Muscle layer of duodenum (tissue), 2 donors: ENCODE data around the gene IPO8.

Experiments
- H3K27ac ChIP-seq: one replicate; pipeline ENCODE4 v1.7.0; 2013; ENCODE audit warnings: mild to moderate bottlenecking, low read length
- H3K27me3 ChIP-seq: one replicate; pipeline ENCODE4 v1.7.0; 2013; ENCODE audit warnings: low read depth, mild to moderate bottlenecking, control low read depth, low read length
- H3K36me3 ChIP-seq, 2 donors: one replicate each; pipeline ENCODE4 v1.7.0; 2013; ENCODE audit warnings: low read length in 2 of 2, control low read depth in 1 of 2, mild to moderate bottlenecking in 1 of 2; ENCODE audit not compliant: insufficient read depth in 2 of 2, control insufficient read depth in 1 of 2
- H3K4me1 ChIP-seq, 2 donors: one replicate each; pipeline ENCODE4 v1.7.0; 2013; ENCODE audit warnings: low read length in 2 of 2, mild to moderate bottlenecking in 2 of 2, control low read depth in 1 of 2, moderate library complexity in 1 of 2; ENCODE audit not compliant: insufficient read depth in 2 of 2, control insufficient read depth in 1 of 2
- H3K4me3 ChIP-seq, 2 donors: one replicate each; pipeline ENCODE4 v1.7.0; 2013; ENCODE audit warnings: low read length in 2 of 2, low read depth in 1 of 2, mild to moderate bottlenecking in 1 of 2
- H3K9me3 ChIP-seq, 2 donors: one replicate each; pipeline ENCODE4 v1.7.0; 2013; ENCODE audit warnings: low read length in 2 of 2, control low read depth in 1 of 2, mild to moderate bottlenecking in 1 of 2; ENCODE audit not compliant: control insufficient read depth in 1 of 2
- donor health status: healthy.

IPO8 gene

DNA sequence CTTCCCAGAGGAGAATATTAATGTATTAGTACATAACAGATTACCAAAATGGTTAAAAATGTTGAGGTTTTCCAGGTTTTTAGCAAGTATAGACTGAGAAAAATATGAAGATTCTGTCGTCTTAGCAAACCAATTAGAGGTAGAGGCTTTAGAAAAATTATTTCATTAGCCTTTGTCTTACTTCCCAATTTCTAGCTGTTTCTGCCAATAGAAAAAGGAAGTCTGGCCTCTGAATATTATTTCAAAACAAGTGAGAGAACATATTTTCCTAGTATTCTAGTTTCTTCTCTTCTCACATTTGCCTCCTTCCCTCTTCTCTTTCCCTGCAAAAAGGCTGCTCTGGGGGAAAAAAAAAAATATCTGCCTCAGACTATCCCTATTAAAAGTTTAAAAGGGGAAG is 16.4 kb downstream of the IPO8 start:
- peaks cover 20 to 40% of the 10 kb centered on the region in 2 donors for H3K36me3 ChIP-seq
- no peak overlapping the region for H3K4me3 ChIP-seq
- H3K27ac ChIP-seq, result no peak overlapping the region
- H3K9me3 ChIP-seq, result no peaks in the 10 kb centered on the region
- no peaks in the 10 kb centered on the region for H3K4me1 ChIP-seq
- H3K27me3 ChIP-seq, result no peaks in the 10 kb centered on the region

GRCh38 chr12:30678221-30678620 is 17.4 kb downstream of the IPO8 start:
- H3K4me1 ChIP-seq, result no peaks in the 10 kb centered on the region
- H3K27me3 ChIP-seq, result no peaks in the 10 kb centered on the region
- no peak overlapping the region for H3K27ac ChIP-seq
- no peak overlapping the region for H3K4me3 ChIP-seq
- H3K9me3 ChIP-seq, result no peaks in the 10 kb centered on the region
- H3K36me3 ChIP-seq, result peaks cover 20 to 48% of the 10 kb centered on the region in 2 donors

DNA sequence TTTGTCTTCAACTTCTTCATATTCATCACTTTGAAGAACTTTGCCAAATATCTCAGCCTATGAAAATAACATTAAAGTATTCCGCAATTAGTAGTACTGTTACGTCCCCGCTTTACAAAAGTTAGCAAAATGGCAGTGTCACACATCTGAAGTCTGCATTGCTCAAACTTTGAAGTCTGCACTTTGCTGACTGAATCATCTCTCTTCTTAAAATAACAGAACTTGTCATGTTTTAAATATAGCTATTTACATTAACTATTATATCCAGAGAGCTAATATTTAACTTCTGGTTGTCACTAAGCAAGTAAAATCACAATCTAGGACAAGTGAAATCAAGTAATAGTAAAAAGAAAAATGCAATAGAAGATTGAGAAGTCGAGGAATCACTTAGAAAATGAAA is 34.5 kb downstream of the IPO8 start:
- H3K4me3 ChIP-seq, result no peak overlapping the region
- H3K9me3 ChIP-seq, result no peaks in the 10 kb centered on the region
- H3K27ac ChIP-seq, result no peak overlapping the region
- H3K4me1 ChIP-seq, result no peaks in the 10 kb centered on the region
- H3K36me3 ChIP-seq, result peaks cover 32 to 39% of the 10 kb centered on the region in 2 donors
- H3K27me3 ChIP-seq, result no peaks in the 10 kb centered on the region

DNA sequence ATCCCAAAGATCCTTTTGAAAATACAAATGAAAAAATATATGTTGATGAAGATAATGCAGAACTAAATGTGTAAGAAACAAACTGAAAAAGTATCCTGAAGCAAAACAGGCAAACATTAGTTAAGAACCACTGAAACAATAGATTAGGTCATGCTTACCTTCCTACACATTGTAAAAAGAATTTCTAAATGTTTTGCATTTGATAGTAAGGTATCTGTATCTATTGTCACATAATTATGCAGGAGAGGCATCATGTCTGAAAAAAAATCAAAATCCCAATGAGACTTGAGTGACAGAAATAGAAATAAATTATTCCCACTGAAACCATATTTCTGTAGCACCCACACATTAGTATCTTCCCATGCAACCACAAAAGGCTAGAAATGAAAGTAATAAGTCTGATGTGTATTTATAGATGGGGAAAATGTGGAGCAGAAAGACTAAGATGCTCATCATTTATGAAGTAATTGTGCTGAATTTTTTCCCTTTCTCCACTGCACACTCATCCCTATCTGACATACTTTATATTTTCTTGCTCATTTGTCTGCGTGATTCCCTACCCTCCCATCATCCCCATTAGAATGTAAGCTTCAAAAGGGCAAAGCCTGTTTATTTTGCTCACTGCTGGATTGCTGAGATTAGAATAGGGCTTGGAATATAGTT is 43.5 kb downstream of the IPO8 start:
- no peak overlapping the region for H3K27ac ChIP-seq
- no peaks in the 10 kb centered on the region for H3K9me3 ChIP-seq
- no peak overlapping the region for H3K4me3 ChIP-seq
- no peaks in the 10 kb centered on the region for H3K4me1 ChIP-seq
- H3K36me3 ChIP-seq, result peaks cover 18% of the 10 kb centered on the region in 2 donors
- H3K27me3 ChIP-seq, result no peaks in the 10 kb centered on the region

- Histone ChIP-seq H3K4me1 (no peaks in the 10 kb centered on the region), H3K4me3 (no peak overlapping the region), H3K36me3 (peaks cover 6 to 10% of the 10 kb centered on the region in 2 donors), H3K27ac (no peak overlapping the region), H3K27me3 (no peaks in the 10 kb centered on the region), H3K9me3 (no peaks in the 10 kb centered on the region)
Observed at GRCh38 chr12:30646821-30647220, 48.8 kb downstream of the IPO8 start.

GRCh38 chr12:30643366-30643765 is 52.3 kb downstream of the IPO8 start:
- no peaks in the 10 kb centered on the region for H3K27me3 ChIP-seq
- peaks cover 9 to 10% of the 10 kb centered on the region in 2 donors for H3K36me3 ChIP-seq
- H3K4me3 ChIP-seq, result no peak overlapping the region
- no peaks in the 10 kb centered on the region for H3K4me1 ChIP-seq
- no peak overlapping the region for H3K27ac ChIP-seq
- H3K9me3 ChIP-seq, result no peaks in the 10 kb centered on the region

- peaks cover 15 to 22% of the 10 kb centered on the region in 2 donors for H3K36me3 ChIP-seq
- H3K27me3 ChIP-seq, result no peaks in the 10 kb centered on the region
- no peaks in the 10 kb centered on the region for H3K9me3 ChIP-seq
- H3K27ac ChIP-seq, result no peak overlapping the region
- no peaks in the 10 kb centered on the region for H3K4me1 ChIP-seq
- H3K4me3 ChIP-seq, result no peak overlapping the region
Observed at GRCh38 chr12:30640392-30640791, 55.3 kb downstream of the IPO8 start.

DNA sequence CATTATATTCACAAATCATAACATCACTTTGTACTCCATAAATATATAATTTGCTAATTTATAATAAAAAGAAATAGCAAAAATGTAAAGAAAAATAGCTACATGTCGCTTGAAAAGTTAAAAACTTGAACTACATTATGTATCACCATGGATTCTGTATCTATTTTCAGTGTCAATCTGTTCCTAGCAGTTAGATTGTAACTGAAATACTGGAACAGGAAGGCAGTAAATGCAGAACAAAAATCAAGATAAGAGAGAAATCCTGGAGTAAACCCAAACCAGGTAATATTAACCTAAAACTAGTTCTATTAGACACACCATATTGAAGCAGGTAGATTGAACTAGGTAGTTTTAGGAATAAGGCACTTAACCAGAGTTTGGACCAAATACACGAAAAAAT is 60.3 kb downstream of the IPO8 start:
- Histone ChIP-seq H3K27ac (no peak overlapping the region), H3K27me3 (no peaks in the 10 kb centered on the region), H3K36me3 (peaks cover 36 to 53% of the 10 kb centered on the region in 2 donors), H3K9me3 (no peaks in the 10 kb centered on the region), H3K4me1 (no peaks in the 10 kb centered on the region), H3K4me3 (no peak overlapping the region)

DNA sequence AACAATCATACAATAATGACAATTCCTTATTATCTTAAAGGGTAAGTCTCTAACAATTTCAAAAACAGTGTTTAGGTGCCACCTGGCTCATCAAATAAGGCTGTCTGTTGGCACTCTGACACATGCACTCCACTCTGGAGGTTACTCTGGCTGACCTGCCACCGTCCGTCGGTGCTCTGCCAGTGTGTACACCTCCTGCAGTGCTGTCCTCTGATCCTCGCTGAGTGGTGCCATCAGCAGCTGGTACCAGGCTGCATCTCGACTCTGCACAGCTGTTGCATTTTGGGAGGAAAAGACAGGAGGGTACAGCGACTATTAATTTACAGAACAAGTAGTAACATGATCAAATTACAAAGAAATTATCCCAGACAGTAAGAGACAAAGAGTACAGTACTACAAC is 63.9 kb downstream of the IPO8 start:
- Histone ChIP-seq H3K4me3 (no peak overlapping the region), H3K4me1 (no peaks in the 10 kb centered on the region), H3K9me3 (no peaks in the 10 kb centered on the region), H3K27me3 (no peaks in the 10 kb centered on the region), H3K36me3 (peaks cover 35 to 48% of the 10 kb centered on the region in 2 donors), H3K27ac (no peak overlapping the region)

GRCh38 chr12:30630979-30631285 is 64.7 kb downstream of the IPO8 start:
- Histone ChIP-seq H3K4me3 (no peak overlapping the region), H3K4me1 (no peaks in the 10 kb centered on the region), H3K9me3 (no peaks in the 10 kb centered on the region), H3K36me3 (peaks cover 27 to 46% of the 10 kb centered on the region in 2 donors), H3K27ac (no peak overlapping the region), H3K27me3 (no peaks in the 10 kb centered on the region)

GRCh38 chr12:30630076-30630978 is 65.3 kb downstream of the IPO8 start:
- peaks cover 26 to 46% of the 10 kb centered on the region in 2 donors for H3K36me3 ChIP-seq

More at GRCh38 chr12:30630076-30630978, 65.3 kb downstream of the IPO8 start:
- Histone ChIP-seq H3K4me3 (no peak overlapping the region), H3K9me3 (no peaks in the 10 kb centered on the region), H3K27ac (no peak overlapping the region), H3K27me3 (no peaks in the 10 kb centered on the region), H3K4me1 (no peaks in the 10 kb centered on the region)
